ENCODE results near the gene MTA3.
"Not testable (repeated sequence)": the region's sequence is repeated elsewhere in the genome, so short reads cannot be mapped to it uniquely, and the experiment has no call there.

MTA3 gene

DNA sequence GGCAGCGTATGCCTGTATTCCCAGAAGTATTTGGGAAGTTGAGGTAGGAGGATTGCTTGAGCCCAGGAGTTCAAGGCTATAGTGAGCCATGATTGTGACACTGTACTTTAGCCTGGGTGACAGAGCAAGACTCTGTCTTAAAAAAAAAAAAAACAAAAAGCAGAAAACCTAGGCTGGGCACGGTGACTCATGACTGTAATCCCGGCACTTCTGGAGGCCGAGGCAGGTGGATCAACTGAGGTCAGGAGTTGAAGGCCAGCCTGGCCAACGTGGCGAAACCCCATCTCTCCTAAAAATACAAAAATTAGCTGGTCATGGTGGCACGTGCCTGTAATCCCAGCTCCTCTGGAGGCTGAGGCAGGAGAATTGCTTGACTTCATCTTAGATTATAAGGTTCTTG lies 46.4 kb downstream of the MTA3 start:
- no peak for DNase-seq

DNA sequence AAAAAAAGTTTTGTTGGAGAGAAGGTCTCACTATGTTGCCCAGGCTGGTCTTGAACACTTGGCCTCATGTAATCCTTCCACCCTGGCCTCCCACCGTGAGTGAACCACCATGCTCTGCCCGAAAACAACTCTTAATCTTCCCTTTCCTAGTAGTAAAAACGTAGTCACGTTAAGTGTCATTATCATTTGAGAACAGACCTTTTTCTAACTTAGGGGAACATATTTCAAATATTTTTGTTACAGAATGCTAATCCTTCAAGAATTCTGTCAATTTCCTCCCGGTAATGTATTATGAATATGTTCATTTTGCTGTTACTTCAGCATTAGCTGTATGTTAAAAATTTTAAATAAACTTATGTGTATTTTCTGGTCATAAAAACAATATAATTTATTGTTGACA lies 49.7 kb downstream of the MTA3 start:
- DNase-seq, result no peak

DNA sequence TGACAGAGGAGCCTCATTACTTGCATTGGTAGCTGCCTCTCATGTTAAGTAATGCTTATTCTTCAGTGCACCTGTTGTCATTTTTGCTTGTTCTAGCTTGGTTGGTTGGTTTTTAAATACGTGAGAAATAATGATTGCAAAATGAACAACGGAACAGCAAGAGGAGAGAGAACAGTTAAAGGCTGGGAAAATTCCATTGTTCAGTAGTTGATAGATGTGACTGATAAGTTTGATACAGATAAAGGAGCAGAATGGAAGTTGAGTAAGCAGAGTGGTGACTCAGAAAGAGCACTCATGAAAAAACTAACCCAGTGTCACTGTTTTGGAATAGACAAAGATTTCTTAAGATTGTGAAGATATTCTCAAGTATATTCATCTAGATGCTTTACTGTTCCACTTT lies 50.5 kb downstream of the MTA3 start:
- no peak for DNase-seq

- DNase-seq, result not testable (repeated sequence)
Measured at GRCh38 chr2:42621626-42622025, 53.2 kb downstream of the MTA3 start.

DNA sequence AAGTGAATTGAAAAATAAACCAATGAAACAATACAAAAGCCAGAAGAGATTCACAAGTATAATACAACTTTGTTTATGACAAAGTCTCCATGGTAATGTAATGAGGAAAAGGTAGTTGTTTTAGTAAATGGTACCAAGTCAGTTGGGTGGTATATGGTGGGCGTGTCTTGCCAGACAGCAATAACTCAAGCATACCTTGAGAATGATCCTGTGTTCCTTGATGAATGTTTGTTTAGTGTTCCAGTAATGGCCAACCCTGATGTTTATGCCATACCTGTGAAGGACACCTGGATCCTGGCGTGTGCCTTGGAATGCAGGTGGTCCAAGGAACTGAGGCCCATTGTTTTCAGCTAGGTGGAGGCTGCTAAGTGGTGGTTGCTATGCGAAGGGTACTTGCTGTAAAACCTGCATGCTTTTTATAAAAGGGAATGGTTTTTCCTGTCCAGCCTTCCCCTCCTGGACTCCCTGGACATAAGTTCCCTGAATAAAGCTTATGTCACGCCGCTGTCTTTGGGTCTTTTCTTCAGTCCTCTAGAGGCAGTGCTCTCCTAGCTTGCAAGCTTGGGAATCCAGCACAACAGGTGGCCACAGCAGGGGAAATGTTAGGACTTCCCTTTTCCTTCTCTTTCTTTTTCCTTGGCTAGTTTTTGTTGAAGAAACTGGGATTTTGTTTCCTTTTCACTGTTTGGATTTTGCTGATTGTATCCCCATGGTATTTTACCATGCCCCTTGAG lies 54.7 kb downstream of the MTA3 start:
- DNase-seq, result no peak

DNA sequence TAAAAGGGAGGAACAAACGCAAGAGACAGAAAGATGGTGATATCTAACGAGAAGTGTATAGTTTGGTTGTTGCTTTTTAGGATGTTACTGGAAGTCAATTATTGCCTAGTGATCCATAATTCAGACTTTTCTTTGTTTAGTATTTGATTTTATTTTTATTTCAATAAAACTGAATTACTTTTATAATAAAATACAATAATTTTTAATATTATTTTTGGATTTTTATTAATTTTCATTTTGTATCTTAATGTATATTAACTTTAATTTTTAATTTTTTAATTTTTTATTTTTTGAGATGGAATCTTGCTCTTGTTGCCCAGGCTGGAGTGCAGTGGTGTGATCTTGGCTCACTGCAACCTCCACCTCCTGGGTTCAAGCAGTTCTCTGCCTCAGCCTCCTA lies 55.6 kb downstream of the MTA3 start:
- no peak for DNase-seq

GRCh38 chr2:42628024-42628423 lies 59.6 kb downstream of the MTA3 start:
- not testable (repeated sequence) for DNase-seq

DNA sequence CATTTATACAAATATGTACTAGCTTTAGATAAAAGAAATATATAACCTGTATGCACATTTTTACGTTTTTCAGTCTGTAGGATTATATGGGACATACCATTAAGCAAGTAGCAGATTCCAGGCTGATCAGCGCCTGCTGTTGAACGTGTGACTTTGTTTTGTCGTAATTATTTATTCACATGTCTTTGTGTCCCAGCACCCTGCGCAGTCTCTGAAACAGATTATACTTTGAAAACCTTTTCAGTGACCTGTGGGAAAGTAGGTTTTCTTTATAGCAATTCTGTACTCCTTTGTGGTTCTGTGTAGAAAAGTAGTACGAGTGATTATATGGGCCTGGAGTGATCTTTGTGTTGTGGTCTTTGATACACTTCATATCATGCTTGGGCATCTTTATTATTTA lies 68.5 kb downstream of the MTA3 start:
- no peak for DNase-seq

- DNase-seq, result no peak
Measured at GRCh38 chr2:42638080-42638784, 69.8 kb downstream of the MTA3 start.

- DNase-seq, result no peak
Measured at GRCh38 chr2:42639340-42640077, 71.1 kb downstream of the MTA3 start.

DNA sequence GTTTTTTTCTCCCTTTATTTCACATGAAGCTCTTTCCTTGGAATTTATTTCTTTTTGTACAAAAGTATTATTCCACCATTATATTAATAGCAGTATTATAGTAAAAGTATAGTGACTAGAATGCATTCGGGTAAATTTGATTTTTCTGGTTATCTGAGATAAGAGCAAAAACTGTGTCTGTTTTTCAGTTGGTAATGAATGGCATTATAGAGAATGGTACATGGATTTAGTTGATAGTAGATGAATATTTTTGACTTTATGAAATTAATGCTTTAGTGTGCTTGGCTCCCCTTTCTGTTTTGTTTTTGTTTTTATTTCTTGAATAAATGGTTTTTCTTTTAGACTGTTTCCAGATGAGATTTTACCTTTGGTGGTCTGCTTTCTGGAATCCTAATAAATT lies 71.8 kb downstream of the MTA3 start:
- DNase-seq, result no peak

GRCh38 chr2:42642371-42642770 lies 73.9 kb downstream of the MTA3 start:
- DNase-seq, result not testable (repeated sequence)

DNA sequence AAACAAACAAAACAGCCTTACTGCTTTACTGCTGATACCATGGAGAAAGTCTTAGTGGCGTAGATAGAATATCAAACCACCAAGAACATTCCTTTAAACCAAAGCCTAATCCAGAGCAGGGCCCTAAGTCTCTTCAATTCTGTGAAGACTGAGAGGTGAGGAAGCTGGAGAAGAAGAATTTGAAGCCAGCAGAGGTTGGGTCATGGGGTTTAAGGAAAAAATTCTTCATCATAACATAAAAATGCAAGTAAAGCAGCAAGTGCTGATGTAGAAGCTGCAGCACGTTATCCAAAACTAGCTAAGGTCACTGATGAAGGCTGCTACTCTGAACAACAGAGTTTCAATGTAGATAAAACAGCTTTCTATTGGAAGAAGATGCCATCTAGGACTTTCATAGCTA lies 77.1 kb downstream of the MTA3 start:
- no peak for DNase-seq

DNA sequence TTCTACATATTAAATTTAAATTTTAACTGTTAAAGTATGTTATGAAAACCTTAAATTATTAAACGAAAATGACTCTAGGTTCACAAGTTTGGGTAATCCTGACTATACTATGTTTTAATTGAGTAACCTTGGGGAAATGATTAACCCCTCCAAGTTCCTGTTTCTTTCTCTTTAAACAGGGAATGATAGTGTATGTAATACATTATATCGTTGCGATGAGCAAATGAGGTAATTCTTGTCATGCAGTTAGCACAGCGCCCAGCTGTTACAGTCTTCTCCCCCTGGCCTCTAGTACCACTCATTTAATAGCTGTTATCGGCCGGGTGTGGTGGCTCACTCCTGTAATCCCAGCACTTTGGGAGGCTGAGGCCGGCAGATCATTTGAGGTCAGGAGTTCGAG lies 80.4 kb downstream of the MTA3 start:
- no peak for DNase-seq

GRCh38 chr2:42651057-42651456 lies 82.6 kb downstream of the MTA3 start:
- DNase-seq, result no peak

DNA sequence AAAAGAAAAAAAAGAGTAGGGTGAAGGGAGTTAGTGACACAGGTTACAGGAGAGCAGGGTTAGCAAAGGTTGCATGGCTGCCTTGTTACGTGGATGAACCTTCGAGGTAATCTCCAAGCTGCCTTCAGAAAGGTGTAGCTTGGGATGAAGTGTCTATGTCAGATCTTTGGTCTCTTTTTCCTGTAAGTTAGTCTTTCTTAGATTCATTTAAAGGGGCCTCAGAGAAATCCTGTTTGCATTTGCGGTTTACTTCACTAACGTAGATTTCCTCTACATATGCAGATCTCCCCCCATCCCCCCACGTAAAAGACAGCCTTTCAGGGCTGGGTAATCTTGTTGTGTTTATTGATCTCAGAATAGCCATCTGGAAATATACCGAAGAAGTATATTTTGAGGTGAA lies 83.7 kb downstream of the MTA3 start:
- no peak for DNase-seq

DNA sequence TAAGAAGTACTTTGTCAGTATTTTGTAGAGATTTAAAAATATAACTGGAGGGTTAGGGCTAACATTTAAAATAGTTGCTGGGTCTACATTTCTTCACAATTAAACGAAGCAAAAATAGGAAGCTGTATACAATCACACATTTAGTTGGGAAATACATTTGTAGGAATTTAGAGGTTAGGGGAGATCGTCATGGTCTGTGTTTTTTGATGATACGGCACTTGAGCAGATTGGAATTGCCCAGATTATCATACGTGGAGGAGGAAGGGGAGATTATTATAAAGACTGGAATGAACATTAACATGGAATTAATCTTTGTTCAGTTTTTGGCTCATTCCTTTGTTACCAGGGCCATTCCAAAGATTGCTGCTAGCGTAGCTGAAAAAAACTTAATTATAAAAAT lies 84.6 kb downstream of the MTA3 start:
- no peak for DNase-seq

DNA sequence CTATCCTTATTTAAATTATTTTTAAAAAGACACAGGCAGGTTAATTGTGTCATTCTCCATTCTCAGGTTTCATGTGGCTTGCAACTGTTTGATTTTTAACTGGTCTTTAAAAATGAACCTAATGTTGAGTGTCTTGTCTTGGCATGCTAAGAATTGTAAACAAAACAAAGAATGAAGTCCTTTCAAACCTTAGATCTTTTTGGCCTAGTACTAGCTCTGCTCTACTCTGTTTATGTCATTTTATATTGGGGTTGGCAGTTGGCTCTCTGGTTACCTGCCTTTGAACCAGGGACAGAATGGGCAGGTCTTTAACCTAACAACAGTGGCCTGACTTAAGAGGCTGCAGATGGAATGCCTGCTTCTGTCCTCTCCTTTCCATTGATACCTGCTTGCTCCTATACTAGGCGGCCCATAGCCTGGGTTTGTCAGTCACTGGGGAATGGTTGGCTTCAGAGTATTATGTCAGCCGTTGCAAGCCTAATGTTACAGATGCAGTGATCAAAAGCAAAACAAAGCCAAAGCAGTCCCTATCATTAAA lies 85.5 kb downstream of the MTA3 start:
- DNase-seq, result no peak

- no peak for DNase-seq
Measured at GRCh38 chr2:42658306-42658705, 89.9 kb downstream of the MTA3 start.

- DNase-seq, result no peak
Measured at GRCh38 chr2:42659609-42660008, 91.2 kb downstream of the MTA3 start.

- DNase-seq, result peak; percentile 10
Measured at GRCh38 chr2:42663106-42663780, 94.8 kb downstream of the MTA3 start.

- no peak for DNase-seq
Measured at GRCh38 chr2:42663828-42664227, 95.4 kb downstream of the MTA3 start.

GRCh38 chr2:42673989-42674579 lies 105.7 kb downstream of the MTA3 start:
- DNase-seq, result no peak
